H9 (cell line): Measurements from ENCODE around the gene ARHGAP26. TPM values are rescaled to one million over a fixed set of nuclear protein-coding genes. Genes with fewer than 3 reads are reported as not detected.

Experiments
- DNase-seq: peaks from one replicate; pipeline ENCODE4 v3.0.0-alpha.2; 2017
- H2AFZ ChIP-seq: one replicate; pipeline ENCODE4 v1.6.1; 2013; ENCODE audit warnings: mild to moderate bottlenecking, low read length, control low read depth, moderate library complexity
- H2AK5ac ChIP-seq: 2 replicates; pipeline ENCODE4 v1.6.1; 2013; ENCODE audit warnings: low read length, control low read depth, mixed read lengths; ENCODE audit not compliant: insufficient read length
- H2BK120ac ChIP-seq: one replicate; pipeline ENCODE4 v1.6.1; 2013; ENCODE audit warnings: low read depth, mild to moderate bottlenecking, low read length, control low read depth, inconsistent platforms; ENCODE audit not compliant: poor library complexity, severe bottlenecking
- H2BK12ac ChIP-seq: 2 replicates; pipeline ENCODE4 v1.6.1; 2013; ENCODE audit warnings: low read length, control low read depth, mixed read lengths, low read depth; ENCODE audit not compliant: insufficient read length
- H2BK15ac ChIP-seq: 2 replicates; pipeline ENCODE4 v1.6.1; 2013; ENCODE audit warnings: low read depth, low read length, control low read depth
- H2BK20ac ChIP-seq: one replicate; pipeline ENCODE4 v1.6.1; 2013; ENCODE audit warnings: low read depth, mild to moderate bottlenecking, low read length, control low read depth, inconsistent platforms; ENCODE audit not compliant: poor library complexity, severe bottlenecking
- H2BK5ac ChIP-seq: 2 replicates; pipeline ENCODE4 v1.6.1; 2013; ENCODE audit warnings: low read length, control low read depth, mixed read lengths; ENCODE audit not compliant: insufficient read length
- H3K14ac ChIP-seq: 2 replicates; pipeline ENCODE4 v1.6.1; 2013; ENCODE audit warnings: low read length, control low read depth; ENCODE audit not compliant: insufficient read depth
- H3K18ac ChIP-seq: 2 replicates; pipeline ENCODE4 v1.6.1; 2013; ENCODE audit warnings: low read depth, mild to moderate bottlenecking, mixed read lengths, low read length, control low read depth; ENCODE audit not compliant: insufficient read length
- H3K23ac ChIP-seq: 2 replicates; pipeline ENCODE4 v1.6.1; 2013; ENCODE audit warnings: low read length, control low read depth, mixed read lengths, low read depth; ENCODE audit not compliant: insufficient read length
- H3K23me2 ChIP-seq: 2 replicates; pipeline ENCODE4 v1.6.1; 2013; ENCODE audit warnings: low read depth, mild to moderate bottlenecking, mixed read lengths, low read length, control low read depth; ENCODE audit not compliant: insufficient read length, poor library complexity, severe bottlenecking
- H3K27ac ChIP-seq: 2 replicates; pipeline ENCODE4 v1.5.1; 2013; ENCODE audit warnings: low read length, control low read depth, mixed read lengths, low read depth; ENCODE audit not compliant: insufficient read length
- H3K27me3 ChIP-seq: 2 replicates; pipeline ENCODE4 v1.6.1; 2013; ENCODE audit warnings: low read length, control low read depth, inconsistent platforms; ENCODE audit not compliant: insufficient read depth
- H3K4ac ChIP-seq: 2 replicates; pipeline ENCODE4 v1.6.1; 2013; ENCODE audit warnings: low read depth, mild to moderate bottlenecking, control low read depth, inconsistent platforms, low read length, moderate library complexity
- H3K4me1 ChIP-seq: 2 replicates; pipeline ENCODE4 v1.6.1; 2013; ENCODE audit warnings: low read length, control low read depth, inconsistent platforms; ENCODE audit not compliant: insufficient read depth
- H3K4me2 ChIP-seq: 2 replicates; pipeline ENCODE4 v1.6.1; 2013; ENCODE audit warnings: low read length, control low read depth, mixed read lengths; ENCODE audit not compliant: insufficient read length, insufficient read depth
- H3K56ac ChIP-seq: 2 replicates; pipeline ENCODE4 v1.6.1; 2013; ENCODE audit warnings: low read depth, mild to moderate bottlenecking, mixed read lengths, low read length, control low read depth; ENCODE audit not compliant: insufficient read length
- H3K79me1 ChIP-seq: 2 replicates; pipeline ENCODE4 v1.6.1; 2013; ENCODE audit warnings: low read depth, mild to moderate bottlenecking, moderate library complexity, low read length, control low read depth, inconsistent platforms; ENCODE audit not compliant: insufficient read depth, poor library complexity, severe bottlenecking
- H3K79me2 ChIP-seq: 2 replicates; pipeline ENCODE4 v1.6.1; 2013; ENCODE audit warnings: low read length, control low read depth, inconsistent platforms; ENCODE audit not compliant: insufficient read depth
- H3K9ac ChIP-seq: 2 replicates; pipeline ENCODE4 v1.6.1; 2013; ENCODE audit warnings: low read length, control low read depth, mixed read lengths; ENCODE audit not compliant: insufficient read length; ENCODE audit errors: extremely low read depth
- H3K9me3 ChIP-seq: one replicate; pipeline ENCODE4 v1.6.1; 2013; ENCODE audit warnings: low read depth, low read length, inconsistent platforms; ENCODE audit not compliant: control insufficient read depth
- H3T11ph ChIP-seq: one replicate; pipeline ENCODE4 v1.6.1; 2013; ENCODE audit warnings: mild to moderate bottlenecking, low read length, control low read depth, inconsistent platforms
- H4K20me1 ChIP-seq: one replicate; pipeline ENCODE4 v1.6.1; 2013; ENCODE audit not compliant: control insufficient read depth, insufficient read length, insufficient read depth
- H4K5ac ChIP-seq: 2 replicates; pipeline ENCODE4 v1.6.1; 2013; ENCODE audit warnings: low read depth, mild to moderate bottlenecking, mixed read lengths, low read length, control low read depth; ENCODE audit not compliant: insufficient read length
- H4K8ac ChIP-seq: replicated peaks from 2 replicates; pipeline ENCODE4 v1.6.1; 2013; ENCODE audit warnings: low read length, control low read depth, mixed read lengths, low read depth; ENCODE audit not compliant: insufficient read length
- H4K91ac ChIP-seq: 2 replicates; pipeline ENCODE4 v1.6.1; 2013; ENCODE audit warnings: low read depth, mild to moderate bottlenecking, moderate library complexity, mixed read lengths, low read length, control low read depth; ENCODE audit not compliant: insufficient read length
- H3K27ac Mint-ChIP-seq, 3 experiments: 2 replicates in 2 of 3; 3 replicates in 1 of 3; pipeline ENCODE4 v1.8.0; 2020 to 2021; ENCODE audit warnings: mixed read lengths in 3 of 3, mild to moderate bottlenecking in 1 of 3, moderate library complexity in 1 of 3
- H3K27me3 Mint-ChIP-seq: 2 replicates; pipeline ENCODE4 v1.8.0; 2021; ENCODE audit warnings: low read depth, mild to moderate bottlenecking, moderate library complexity, mixed read lengths
- H3K36me3 Mint-ChIP-seq, 3 experiments: 2 replicates in 2 of 3; 3 replicates in 1 of 3; pipeline ENCODE4 v1.8.0; 2020 to 2021; ENCODE audit warnings: low read depth in 3 of 3, mixed read lengths in 3 of 3; ENCODE audit not compliant: insufficient read depth in 1 of 3
- H3K4me1 Mint-ChIP-seq, 2 experiments: 2 replicates each; pipeline ENCODE4 v1.8.0; 2020; ENCODE audit warnings: mixed read lengths in 2 of 2
- H3K4me3 Mint-ChIP-seq, 2 experiments: 2 replicates in 1 of 2; 3 replicates in 1 of 2; pipeline ENCODE4 v1.8.0; 2020 to 2021; ENCODE audit warnings: mild to moderate bottlenecking in 2 of 2, mixed read lengths in 2 of 2, moderate library complexity in 1 of 2
- H3K9me3 Mint-ChIP-seq, 2 experiments: 2 replicates in 1 of 2; 3 replicates in 1 of 2; pipeline ENCODE4 v1.8.0; 2020; ENCODE audit warnings: mild to moderate bottlenecking in 2 of 2, mixed read lengths in 2 of 2, moderate library complexity in 1 of 2
- WGBS: extraction: QIAGEN DNeasy Blood & Tissue Kit; methylation state at CpG from one replicate; pipeline ENCODE4 v1.1.7; 2013; ENCODE audit warnings: missing lambda C conversion rate, low lambda C conversion rate, mixed read lengths; ENCODE audit not compliant: insufficient read length; ENCODE audit errors: extremely low coverage; 5-methylcytosine and 5-hydroxymethylcytosine counted together
- total RNA-seq: library from RNA; stranded (reverse); gene quantifications from 2 replicates; pipeline ENCODE4 v1.2.1, GENCODE V29; 2021
- TF ChIP-seq, protein P1 (sequence below): fragments of 200-600 bp; sonication (generic); conservative IDR thresholded peaks from 3 replicates; pipeline ENCODE4 v1.8.0; 2021; ENCODE audit warnings: antibody characterized with exemption, mild to moderate bottlenecking

ARHGAP26 gene
- total RNA-seq, 1 experiment from 2014 or later = 13.8 TPM

DNA sequence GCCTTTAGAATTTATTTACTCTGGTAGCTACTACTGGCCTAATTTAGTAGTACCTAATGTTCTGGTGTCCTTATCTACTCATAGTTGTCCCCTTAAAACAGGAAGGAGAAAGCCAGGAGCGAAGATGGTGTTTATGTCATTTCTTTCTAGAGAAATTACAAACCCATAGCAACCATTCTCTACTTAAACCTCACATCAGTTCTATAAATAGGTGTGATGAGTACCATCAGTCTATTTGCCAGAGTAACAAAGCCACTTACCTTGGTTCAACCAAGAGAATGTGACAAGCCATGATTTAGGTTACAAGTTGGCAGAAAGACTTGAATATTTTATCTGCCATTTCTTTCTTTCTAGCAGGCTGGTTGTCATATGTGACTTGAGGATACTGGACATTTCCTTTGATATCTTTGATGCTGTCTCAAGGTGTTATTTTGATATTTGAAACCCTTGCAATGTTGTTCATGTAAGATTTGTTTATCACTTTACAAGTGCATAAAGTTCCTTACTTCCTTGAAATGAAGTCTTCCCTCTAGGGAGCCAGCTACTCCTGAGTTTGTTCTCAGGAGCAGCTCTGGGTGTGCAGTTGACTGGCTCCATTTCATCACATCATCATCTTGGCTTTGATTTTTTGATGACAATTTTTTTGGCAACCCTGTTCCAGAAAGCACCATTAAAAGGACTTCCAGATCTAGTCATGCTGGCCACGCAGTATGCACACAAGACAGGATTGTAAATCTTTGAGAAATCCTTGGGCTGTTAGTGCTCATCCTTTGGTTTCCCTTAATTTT, 286.8 kb downstream of the ARHGAP26 start:
- Histone ChIP-seq H4K91ac (no peak overlapping the region), H3K4me1 (peaks cover 4% of the 10 kb centered on the region; the same call in 1 of the 2 replicates), H2BK20ac (no peak overlapping the region), H3K56ac (no peak overlapping the region), H3K79me2 (no peaks in the 10 kb centered on the region), H2BK120ac (no peak overlapping the region), H3K4ac (no peak overlapping the region), H3K23me2 (no peaks in the 10 kb centered on the region), H3K79me1 (no peaks in the 10 kb centered on the region), H3K18ac (no peak overlapping the region), H3K27me3 (no peaks in the 10 kb centered on the region), H3K23ac (no peak overlapping the region), H2BK5ac (no peak overlapping the region), H2AFZ (no peak overlapping the region), H3K9me3 (no peaks in the 10 kb centered on the region), H3K14ac (no peak overlapping the region), H3K27ac (no peak overlapping the region), H4K5ac (no peak overlapping the region), H3K4me2 (no peak overlapping the region), H2BK15ac (no peak overlapping the region), H4K20me1 (no peaks in the 10 kb centered on the region), H2BK12ac (no peak overlapping the region), H3K9ac (no peak overlapping the region), H3T11ph (no peak overlapping the region), H2AK5ac (no peak overlapping the region), H4K8ac (no peak overlapping the region)
- Mint-ChIP-seq H3K9me3 (no peaks in the 10 kb centered on the region), H3K27me3 (no peaks in the 10 kb centered on the region), H3K4me1 (peaks cover 8 to 19% of the 10 kb centered on the region in 2 experiments), H3K4me3 (no peak overlapping the region), H3K27ac (no peak overlapping the region), H3K36me3 (peaks cover 7 to 18% (median 14%) of the 10 kb centered on the region in 3 experiments; a peak in 5 of 7 replicates)
- WGBS = no CpG with 5 or more reads among the region's 2 CpGs
- DNase-seq = no peak
- TF ChIP-seq, protein P1, sequence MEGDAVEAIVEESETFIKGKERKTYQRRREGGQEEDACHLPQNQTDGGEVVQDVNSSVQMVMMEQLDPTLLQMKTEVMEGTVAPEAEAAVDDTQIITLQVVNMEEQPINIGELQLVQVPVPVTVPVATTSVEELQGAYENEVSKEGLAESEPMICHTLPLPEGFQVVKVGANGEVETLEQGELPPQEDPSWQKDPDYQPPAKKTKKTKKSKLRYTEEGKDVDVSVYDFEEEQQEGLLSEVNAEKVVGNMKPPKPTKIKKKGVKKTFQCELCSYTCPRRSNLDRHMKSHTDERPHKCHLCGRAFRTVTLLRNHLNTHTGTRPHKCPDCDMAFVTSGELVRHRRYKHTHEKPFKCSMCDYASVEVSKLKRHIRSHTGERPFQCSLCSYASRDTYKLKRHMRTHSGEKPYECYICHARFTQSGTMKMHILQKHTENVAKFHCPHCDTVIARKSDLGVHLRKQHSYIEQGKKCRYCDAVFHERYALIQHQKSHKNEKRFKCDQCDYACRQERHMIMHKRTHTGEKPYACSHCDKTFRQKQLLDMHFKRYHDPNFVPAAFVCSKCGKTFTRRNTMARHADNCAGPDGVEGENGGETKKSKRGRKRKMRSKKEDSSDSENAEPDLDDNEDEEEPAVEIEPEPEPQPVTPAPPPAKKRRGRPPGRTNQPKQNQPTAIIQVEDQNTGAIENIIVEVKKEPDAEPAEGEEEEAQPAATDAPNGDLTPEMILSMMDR = no peak
